HCT116 (cell line): ENCODE data around the gene TNS3. TPM values are rescaled to one million over a fixed set of nuclear protein-coding genes. Genes with fewer than 3 reads are reported as not detected.

Experiments used
- ATAC-seq: fragments of 200-7000 bp; cut with Tn5 transposase; 2 replicates; pipeline ENCODE4 v1.9.1; 2020; ENCODE audit warnings: mild to moderate bottlenecking, moderate library complexity
- BruUV-seq: library from RNA; stranded (reverse); fragments of 400-500 nt; replicated peaks from 2 replicates; lab custom pipeline; 2021; lab: Mats Ljungman, UMichigan
- CTCF ChIA-PET: fragments of 300-600 bp; sonication (Branson Sonifier 250); formaldehyde crosslinking; loops from one replicate; lab custom pipeline; 2021; ENCODE audit warnings: antibody characterized with exemption; lab: Charles Lee
- POLR2A ChIA-PET: fragments of 300-600, 350-600 bp; sonication (Branson Sonifier 250); formaldehyde crosslinking; loops from one replicate; lab custom pipeline; 2021; ENCODE audit warnings: antibody characterized with exemption; lab: Charles Lee
- RAD21 ChIA-PET, 2 experiments: fragments of 300-600 bp; sonication (Branson Sonifier 250); formaldehyde crosslinking; loops; one replicate each; lab custom pipeline; 2023; ENCODE audit warnings: low total read pairs in 2 of 2; ENCODE audit not compliant: uncharacterized antibody in 2 of 2, unreplicated experiment in 2 of 2, low non-redundant PET in 1 of 2; lab: Charles Lee
- DNase-seq: peaks from one replicate; pipeline ENCODE4 v3.0.0-alpha.2; 2010; ENCODE audit warnings: low read depth, low spot score
- H2AFZ ChIP-seq: fragments of 200-600 bp; shearing (Covaris generic), sonication (generic); 2 replicates; pipeline ENCODE4 v1.6.1; 2017; ENCODE audit warnings: low read depth, mixed run types, mixed read lengths, antibody characterized with exemption, low read length; ENCODE audit not compliant: poor library complexity, severe bottlenecking
- H3K27ac ChIP-seq: 2 replicates; pipeline ENCODE4 v1.5.1; 2012; ENCODE audit warnings: low read depth, low read length
- H3K27me3 ChIP-seq: fragments of 200-600 bp; sonication (generic); 2 replicates; pipeline ENCODE4 v1.6.1; 2016; ENCODE audit warnings: mixed run types, low read length, mixed read lengths; ENCODE audit not compliant: insufficient read depth
- H3K36me3 ChIP-seq, 2 experiments: fragments of 200-500 bp in 1 of 2; fragments of 200-600 bp in 1 of 2; sonication (Bioruptor generic) in 1 of 2; sonication (generic) in 1 of 2; 2 replicates each; pipeline versions ENCODE4 v1.5.1 to v1.6.1; 2014 to 2016; ENCODE audit warnings: low read length in 2 of 2, inconsistent platforms in 1 of 2, mixed read lengths in 1 of 2, mixed run types in 1 of 2; ENCODE audit not compliant: insufficient read depth in 2 of 2, control insufficient read depth in 1 of 2
- H3K4me1 ChIP-seq, 2 experiments: fragments of 200-600 bp in 1 of 2; sonication (generic) in 1 of 2; 2 replicates each; pipeline versions ENCODE4 v1.5.1 to v1.6.1; 2012 to 2017; ENCODE audit warnings: low read length in 2 of 2, inconsistent platforms in 1 of 2, mild to moderate bottlenecking in 1 of 2, mixed read lengths in 1 of 2, mixed run types in 1 of 2, moderate library complexity in 1 of 2; ENCODE audit not compliant: insufficient read depth in 2 of 2, control insufficient read depth in 1 of 2
- H3K4me2 ChIP-seq: fragments of 200-600 bp; sonication (generic); 2 replicates; pipeline ENCODE4 v1.6.1; 2017; ENCODE audit warnings: mixed run types, low read length, mixed read lengths
- H3K4me3 ChIP-seq, 2 experiments: fragments of 200-600 bp in 1 of 2; sonication (generic) in 1 of 2; replicated peaks in 1 of 2; 2 replicates each; pipeline ENCODE4 v1.5.1; 2011 to 2016; ENCODE audit warnings: low read length in 2 of 2, control low read depth in 1 of 2, low read depth in 1 of 2, mild to moderate bottlenecking in 1 of 2, mixed read lengths in 1 of 2, mixed run types in 1 of 2
- H3K79me2 ChIP-seq: fragments of 200-600 bp; sonication (generic); 2 replicates; pipeline ENCODE4 v1.6.1; 2017; ENCODE audit warnings: mild to moderate bottlenecking, mixed run types, low read length, moderate library complexity, mixed read lengths; ENCODE audit not compliant: insufficient read depth
- H3K9ac ChIP-seq: fragments of 200-600 bp; sonication (generic); 2 replicates; pipeline ENCODE4 v1.6.1; 2016; ENCODE audit warnings: low read length, mixed read lengths
- H3K9me2 ChIP-seq: fragments of 200-600 bp; sonication (generic), shearing (Covaris generic); 2 replicates; pipeline ENCODE4 v1.6.1; 2017; ENCODE audit warnings: mixed run types, mild to moderate bottlenecking, moderate library complexity; ENCODE audit not compliant: insufficient read depth
- H3K9me3 ChIP-seq, 2 experiments: fragments of 200-500 bp in 1 of 2; fragments of 200-600 bp in 1 of 2; sonication (Bioruptor generic) in 1 of 2; sonication (generic) in 1 of 2; 2 replicates each; pipeline ENCODE4 v1.6.1; 2014 to 2017; ENCODE audit warnings: low read length in 2 of 2, mixed read lengths in 2 of 2, inconsistent platforms in 1 of 2, low read depth in 1 of 2, mild to moderate bottlenecking in 1 of 2, mixed run types in 1 of 2, moderate library complexity in 1 of 2; ENCODE audit not compliant: control insufficient read depth in 1 of 2, insufficient read depth in 1 of 2
- H4K20me1 ChIP-seq: fragments of 200-600 bp; sonication (generic), shearing (Covaris generic); 2 replicates; pipeline ENCODE4 v1.6.1; 2017; ENCODE audit warnings: mixed run types, mild to moderate bottlenecking, moderate library complexity; ENCODE audit not compliant: insufficient read depth
- ATF3 ChIP-seq: IDR thresholded peaks from 2 replicates; pipeline ENCODE4 v1.6.1; 2012
- CBX3 ChIP-seq: IDR thresholded peaks from 2 replicates; pipeline ENCODE4 v1.6.1; 2012; ENCODE audit warnings: low read depth
- CEBPB ChIP-seq: IDR thresholded peaks from 2 replicates; pipeline ENCODE4 v1.6.1; 2012; ENCODE audit warnings: low read depth
- CTCF ChIP-seq, 3 experiments: fragments of 200-600 bp in 1 of 3; sonication (generic) in 1 of 3; IDR thresholded peaks in 2 of 3; conservative IDR thresholded peaks in 1 of 3; 2 replicates each; pipeline ENCODE4 v1.5.1; 2012 to 2017; ENCODE audit warnings: low read depth in 2 of 3, low read length in 2 of 3, antibody characterized with exemption in 1 of 3, borderline replicate concordance in 1 of 3, control low read depth in 1 of 3, mild to moderate bottlenecking in 1 of 3, mixed read lengths in 1 of 3, mixed run types in 1 of 3, moderate library complexity in 1 of 3; ENCODE audit not compliant: insufficient read depth in 1 of 3
- EGR1 ChIP-seq: IDR thresholded peaks from 2 replicates; pipeline ENCODE4 v1.6.1; 2012; ENCODE audit warnings: low read depth
- ELF1 ChIP-seq: IDR thresholded peaks from 2 replicates; pipeline ENCODE4 v1.6.1; 2012; ENCODE audit warnings: low read depth, borderline replicate concordance
- EZH2 ChIP-seq: fragments of 200-600 bp; sonication (generic); IDR thresholded peaks from 2 replicates; pipeline ENCODE4 v1.6.1; 2017; ENCODE audit warnings: antibody characterized with exemption, mixed run types
- EZH2phosphoT487 ChIP-seq: fragments of 200-600 bp; IDR thresholded peaks from 2 replicates; pipeline ENCODE4 v1.6.1; 2018; ENCODE audit warnings: antibody characterized with exemption, borderline replicate concordance
- FOSL1 ChIP-seq: IDR thresholded peaks from 2 replicates; pipeline ENCODE4 v1.6.1; 2012; ENCODE audit warnings: low read depth
- JUND ChIP-seq: IDR thresholded peaks from 2 replicates; pipeline ENCODE4 v1.6.1; 2012
- MAX ChIP-seq: IDR thresholded peaks from 2 replicates; pipeline ENCODE4 v1.6.1; 2012
- POLR2A ChIP-seq: IDR thresholded peaks from 2 replicates; pipeline ENCODE4 v1.7.0; 2011; ENCODE audit warnings: borderline replicate concordance; ENCODE audit not compliant: insufficient read depth, insufficient read length; ENCODE audit errors: extremely low read depth
- POLR2AphosphoS5 ChIP-seq: IDR thresholded peaks from 2 replicates; pipeline ENCODE4 v1.6.1; 2011; ENCODE audit warnings: mild to moderate bottlenecking, low read depth, low read length, moderate library complexity
- RAD21 ChIP-seq: IDR thresholded peaks from 2 replicates; pipeline ENCODE4 v1.6.1; 2012; ENCODE audit warnings: low read depth, mild to moderate bottlenecking
- REST ChIP-seq: IDR thresholded peaks from 2 replicates; pipeline ENCODE4 v1.6.1; 2012; ENCODE audit warnings: low read depth
- SP1 ChIP-seq: IDR thresholded peaks from 2 replicates; pipeline ENCODE4 v1.6.1; 2012; ENCODE audit warnings: low read depth
- TCF7L2 ChIP-seq: IDR thresholded peaks from 2 replicates; pipeline ENCODE4 v1.7.0; 2011; ENCODE audit warnings: borderline replicate concordance, inconsistent platforms; ENCODE audit not compliant: insufficient read depth, insufficient read length; ENCODE audit errors: extremely low read depth
- ZFX ChIP-seq: fragments of 450-650 bp; IDR thresholded peaks from 2 replicates; pipeline ENCODE4 v1.6.1; 2017
- intact Hi-C: fragments of 100-400 bp; cut with micrococcal nuclease; formaldehyde crosslinking; loops from 2 replicates; pipeline ENCODE4 v1.10.0; 2022
- total RNA-seq: library from RNA; stranded (reverse); gene quantifications from one replicate; pipeline ENCODE4 v1.2.1, GENCODE V29; 2021; ENCODE audit not compliant: unreplicated experiment

TNS3 gene
- total RNA-seq, 1 experiment from 2014 or later, result 9.1 TPM

GRCh38 chr7:47255441-47255840 lies 326.5 kb downstream of the TNS3 start:
- CTCF ChIA-PET, result interaction anchor here (1.5 kb wide), 1 partner anchor 11 kb away, joined by 4 read pairs; no protein-coding TSS in a partner anchor
- H2AFZ ChIP-seq, result no peak overlapping the region
- DNase-seq (no peak), ATAC-seq (no peak)
- peaks cover 8 to 18% of the 10 kb centered on the region in 2 experiments for H3K4me1 ChIP-seq
- no peaks in the 10 kb centered on the region for H3K79me2 ChIP-seq
- H3K36me3 ChIP-seq, result no peaks in the 10 kb centered on the region
- H3K9ac ChIP-seq, result no peak overlapping the region
- no peaks in the 10 kb centered on the region for H3K9me3 ChIP-seq
- no peak overlapping the region for H3K4me3 ChIP-seq
- intact Hi-C loops, result loop anchor here (2.0 kb wide), 1 partner anchor 1333 kb away; no protein-coding TSS in a partner anchor
- POLR2A ChIA-PET, result no interaction called here
- H3K27ac ChIP-seq, result no peak overlapping the region
- H3K4me2 ChIP-seq, result no peak overlapping the region
- RAD21 ChIA-PET, result no interaction called here
- no peaks in the 10 kb centered on the region for H4K20me1 ChIP-seq
- TF ChIP-seq JUND, result no peak
- TF ChIP-seq CEBPB, result no peak
- no peak for TF ChIP-seq POLR2AphosphoS5
- TF ChIP-seq ATF3, result no peak
- TF ChIP-seq CBX3, result no peak
- no peak for TF ChIP-seq ZFX
- no peak for TF ChIP-seq EZH2phosphoT487
- TF ChIP-seq MAX, result no peak
- TF ChIP-seq EZH2, result no peak
- TF ChIP-seq CTCF (IDR thresholded peaks at IDR 0.05 in 2 of 3, conservative IDR thresholded peaks at IDR 0.05 in 1 of 3; ENCODE audit: borderline replicate concordance in 1 of 3, insufficient read depth in 1 of 3, low read depth in 2 of 3, low read length in 2 of 3), result no peak
- no peak for TF ChIP-seq FOSL1
- no peak for TF ChIP-seq TCF7L2
- no peak for TF ChIP-seq SP1
- no peak for TF ChIP-seq EGR1
- no peak for TF ChIP-seq REST
- TF ChIP-seq ELF1, result no peak
- TF ChIP-seq RAD21, result no peak
- no peak for TF ChIP-seq POLR2A
- H3K9me2 ChIP-seq, result no peaks in the 10 kb centered on the region
- no TSS peak for BruUV-seq
- no peaks in the 10 kb centered on the region for H3K27me3 ChIP-seq
